ENCODE data around the gene GPR137. TPM values are rescaled to one million over a fixed set of nuclear protein-coding genes. Genes with fewer than 3 reads are reported as not detected.

The GPR137 gene
- total and polyA plus RNA-seq, 8 donors, result 23.6 to 39.6 (median 31.8) TPM

DNA sequence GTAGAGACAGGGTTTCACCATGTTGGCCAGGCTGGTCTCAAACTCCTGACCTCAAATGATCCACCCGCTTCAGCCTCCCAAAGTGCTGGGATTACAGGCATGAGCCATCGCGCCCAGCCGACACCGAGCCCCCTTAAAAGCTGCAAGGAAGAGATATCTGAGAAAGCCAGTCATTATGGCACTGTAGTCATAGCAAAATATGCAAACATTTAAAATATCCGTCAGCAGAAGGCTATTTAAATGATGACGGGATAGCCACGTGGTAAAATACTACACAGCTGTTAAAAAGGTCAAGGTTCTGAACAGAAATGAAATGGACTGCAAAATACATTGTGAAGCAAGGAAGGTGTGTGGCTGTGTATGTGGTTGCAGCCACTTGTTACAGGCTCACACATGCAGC, 47.9 kb downstream of the GPR137 start:
- H3K4me3 ChIP-seq, result no peak overlapping the region
- no peak overlapping the region for H3K27ac ChIP-seq
- DNase-seq (no peak), ATAC-seq (no peak)
- H3K36me3 ChIP-seq, result no peaks in the 10 kb centered on the region
- H3K4me1 ChIP-seq, result peaks cover 14 to 32% of the 10 kb centered on the region in 2 donors
- no peak for TF ChIP-seq CTCF (IDR thresholded peaks at IDR 0.05)
- H3K27me3 ChIP-seq, result no peaks in the 10 kb centered on the region
- H3K9me3 ChIP-seq, result no peaks in the 10 kb centered on the region
- intact Hi-C loops (cut with DNase I), result no loop called here

- Histone ChIP-seq H3K4me3 (no peak overlapping the region), H3K27me3 (no peaks in the 10 kb centered on the region), H3K9me3 (no peaks in the 10 kb centered on the region), H3K4me1 (peaks cover 14 to 47% of the 10 kb centered on the region in 2 donors), H3K36me3 (no peaks in the 10 kb centered on the region), H3K27ac (peak overlapping the region in 1 of 2 donors; percentile 64)
- peak; percentile 81 for ATAC-seq
- intact Hi-C loops (cut with DNase I), result no loop called here
- no peak for TF ChIP-seq CTCF (IDR thresholded peaks at IDR 0.05)
- peak in 1 of 4 donors; percentile 81 for DNase-seq
Measured at GRCh38 chr11:64334764-64335735, 49.4 kb downstream of the GPR137 start.

- ATAC-seq, result no peak
- peaks cover 8 to 53% of the 10 kb centered on the region in 2 donors for H3K4me1 ChIP-seq
- intact Hi-C loops (cut with DNase I), result no loop called here
Measured at GRCh38 chr11:64337538-64338249, 52.0 kb downstream of the GPR137 start.

DNA sequence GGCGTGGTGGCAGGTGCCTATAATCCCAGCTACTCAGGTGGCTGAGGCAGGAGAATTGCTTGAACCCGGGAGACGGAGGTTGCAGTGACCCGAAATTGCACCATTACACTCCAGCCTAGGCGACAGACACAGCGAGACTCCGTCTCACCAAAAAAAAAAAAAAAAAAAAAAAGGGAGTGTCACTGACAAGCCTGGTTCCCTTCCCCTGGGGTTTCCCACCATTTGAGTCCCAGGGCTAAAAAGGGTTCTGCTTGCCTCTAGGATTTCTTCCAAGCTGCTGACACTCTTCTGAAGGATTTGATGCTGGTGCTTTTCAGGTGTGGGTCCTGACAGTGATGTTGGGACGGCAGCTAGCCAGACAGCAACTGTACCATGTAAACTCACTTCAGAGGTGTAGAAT, 53.1 kb downstream of the GPR137 start:
- intact Hi-C loops (cut with DNase I), result no loop called here
- ATAC-seq (no peak), DNase-seq (no peak)
- Histone ChIP-seq H3K27me3 (no peaks in the 10 kb centered on the region), H3K9me3 (no peaks in the 10 kb centered on the region), H3K36me3 (peaks cover 0 to 7% of the 10 kb centered on the region in 2 donors), H3K4me1 (peaks cover 8 to 56% of the 10 kb centered on the region in 2 donors), H3K27ac (peak overlapping the region in 1 of 2 donors; percentile 86), H3K4me3 (no peak overlapping the region)
- no peak for TF ChIP-seq CTCF (IDR thresholded peaks at IDR 0.05)

More at GRCh38 chr11:64337538-64338249, 52.0 kb downstream of the GPR137 start:
- no peak for DNase-seq
- H3K4me3 ChIP-seq, result no peak overlapping the region
- peak overlapping the region in 1 of 2 donors; percentile 86 for H3K27ac ChIP-seq
- no peaks in the 10 kb centered on the region for H3K27me3 ChIP-seq
- H3K9me3 ChIP-seq, result no peaks in the 10 kb centered on the region
- no peak for TF ChIP-seq CTCF (IDR thresholded peaks at IDR 0.05)
- no peaks in the 10 kb centered on the region for H3K36me3 ChIP-seq

Other genes starting within 250 kb of the GPR137 start
- gene FLRT1, start 249.9 kb upstream of the GPR137 start, total RNA-seq, result under 1 TPM; 0.15 to 0.18 TPM
- 1 to 10 TPM; 2.6 to 5.5 (median 4.0) TPM for gene FLRT1, start 249.9 kb upstream of the GPR137 start, polyA plus RNA-seq (ENCODE audit: insufficient read length in 6 of 6)
- gene MACROD1, start 119.7 kb upstream of the GPR137 start, total RNA-seq, result 10 to 100 TPM; 13.5 to 19.8 TPM
- gene MACROD1, start 119.7 kb upstream of the GPR137 start, polyA plus RNA-seq (ENCODE audit: insufficient read length in 6 of 6), result 10 to 100 TPM; 18.5 to 25.1 (median 22.0) TPM
- 100 to 1,000 TPM; 124 to 149 TPM for gene STIP1, start 99.7 kb upstream of the GPR137 start, total RNA-seq
- gene STIP1, start 99.7 kb upstream of the GPR137 start, polyA plus RNA-seq (ENCODE audit: insufficient read length in 6 of 6), result 100 to 1,000 TPM; 142 to 209 (median 172) TPM
- gene FERMT3, start 79.1 kb upstream of the GPR137 start, total RNA-seq, result 100 to 1,000 TPM in 1 of 2 donors, 10 to 100 TPM in 1; 42.2 to 100 TPM
- 10 to 100 TPM in 3 of 6 donors, 1 to 10 TPM in 3; 9.1 to 11.9 (median 10.1) TPM for gene FERMT3, start 79.1 kb upstream of the GPR137 start, polyA plus RNA-seq (ENCODE audit: insufficient read length in 6 of 6)
- 10 to 100 TPM; 26.8 to 28.9 TPM for gene TRPT1, start 59.7 kb upstream of the GPR137 start, total RNA-seq
- gene TRPT1, start 59.7 kb upstream of the GPR137 start, polyA plus RNA-seq (ENCODE audit: insufficient read length in 6 of 6), result 10 to 100 TPM; 26.3 to 33.2 (median 28.9) TPM
- 10 to 100 TPM; 50.6 to 54.3 TPM for gene NUDT22, start 59.6 kb upstream of the GPR137 start, total RNA-seq
- 10 to 100 TPM; 17.1 to 28.7 (median 21.5) TPM for gene NUDT22, start 59.6 kb upstream of the GPR137 start, polyA plus RNA-seq (ENCODE audit: insufficient read length in 6 of 6)
- 10 to 100 TPM; 26.0 to 43.3 TPM for gene DNAJC4, start 55.3 kb upstream of the GPR137 start, total RNA-seq
- gene DNAJC4, start 55.3 kb upstream of the GPR137 start, polyA plus RNA-seq (ENCODE audit: insufficient read length in 6 of 6), result 10 to 100 TPM; 61.3 to 83.9 (median 72.3) TPM
- gene VEGFB, start 51.3 kb upstream of the GPR137 start, total RNA-seq, result 100 to 1,000 TPM; 107 to 132 TPM
- 100 to 1,000 TPM in 1 of 6 donors, 10 to 100 TPM in 5; 72.9 to 111 (median 81.7) TPM for gene VEGFB, start 51.3 kb upstream of the GPR137 start, polyA plus RNA-seq (ENCODE audit: insufficient read length in 6 of 6)
- 10 to 100 TPM; 61.9 to 66.1 TPM for gene FKBP2, start 44.8 kb upstream of the GPR137 start, total RNA-seq
- gene FKBP2, start 44.8 kb upstream of the GPR137 start, polyA plus RNA-seq (ENCODE audit: insufficient read length in 6 of 6), result 10 to 100 TPM; 59.5 to 81.4 (median 70.7) TPM
- gene PPP1R14B, start 38.9 kb upstream of the GPR137 start, total RNA-seq, result 100 to 1,000 TPM; 154 to 200 TPM
- gene PPP1R14B, start 38.9 kb upstream of the GPR137 start, polyA plus RNA-seq (ENCODE audit: insufficient read length in 6 of 6), result 100 to 1,000 TPM in 1 of 6 donors, 10 to 100 TPM in 5; 56.7 to 100 (median 79.5) TPM
- 10 to 100 TPM; 39.1 to 42.7 TPM for gene PLCB3, start 34.3 kb upstream of the GPR137 start, total RNA-seq
- gene PLCB3, start 34.3 kb upstream of the GPR137 start, polyA plus RNA-seq (ENCODE audit: insufficient read length in 6 of 6), result 10 to 100 TPM; 18.9 to 27.4 (median 21.7) TPM
- 10 to 100 TPM; 58.8 to 71.4 TPM for gene BAD, start 1.2 kb upstream of the GPR137 start, total RNA-seq
- gene BAD, start 1.2 kb upstream of the GPR137 start, polyA plus RNA-seq (ENCODE audit: insufficient read length in 6 of 6), result 10 to 100 TPM; 45.0 to 62.1 (median 52.2) TPM
- gene KCNK4, start 5.5 kb downstream of the GPR137 start, total RNA-seq, result not detected
- under 1 TPM in 2 of 6 donors, not detected in 4; 0.11 to 0.14 TPM for gene KCNK4, start 5.5 kb downstream of the GPR137 start, polyA plus RNA-seq (ENCODE audit: insufficient read length in 6 of 6)
- not detected for gene CATSPERZ, start 14.5 kb downstream of the GPR137 start, total RNA-seq
- not detected for gene CATSPERZ, start 14.5 kb downstream of the GPR137 start, polyA plus RNA-seq (ENCODE audit: insufficient read length in 6 of 6)
- 10 to 100 TPM; 42.8 to 60.1 TPM for gene ESRRA, start 19.7 kb downstream of the GPR137 start, total RNA-seq
- 10 to 100 TPM; 10.2 to 19.3 (median 12.6) TPM for gene ESRRA, start 19.7 kb downstream of the GPR137 start, polyA plus RNA-seq (ENCODE audit: insufficient read length in 6 of 6)
- 100 to 1,000 TPM; 178 to 196 TPM for gene TRMT112, start 31.7 kb downstream of the GPR137 start, total RNA-seq
- gene TRMT112, start 31.7 kb downstream of the GPR137 start, polyA plus RNA-seq (ENCODE audit: insufficient read length in 6 of 6), result 100 to 1,000 TPM; 211 to 252 (median 222) TPM
- gene PRDX5, start 32.3 kb downstream of the GPR137 start, total RNA-seq, result 100 to 1,000 TPM; 165 to 208 TPM
- gene PRDX5, start 32.3 kb downstream of the GPR137 start, polyA plus RNA-seq (ENCODE audit: insufficient read length in 6 of 6), result 100 to 1,000 TPM; 150 to 209 (median 171) TPM
- gene CCDC88B, start 54.4 kb downstream of the GPR137 start, total RNA-seq, result 10 to 100 TPM; 12.1 to 35.7 TPM
- gene CCDC88B, start 54.4 kb downstream of the GPR137 start, polyA plus RNA-seq (ENCODE audit: insufficient read length in 6 of 6), result 1 to 10 TPM; 4.7 to 7.0 (median 6.0) TPM
- 10 to 100 TPM; 37.1 to 57.6 TPM for gene RPS6KA4, start 73.3 kb downstream of the GPR137 start, total RNA-seq
- 10 to 100 TPM; 10.6 to 17.6 (median 12.9) TPM for gene RPS6KA4, start 73.3 kb downstream of the GPR137 start, polyA plus RNA-seq (ENCODE audit: insufficient read length in 6 of 6)

All from left lung (tissue), 10 donors.